Left kidney (tissue), 2 donors: Measurements from ENCODE around the gene SOCS3. TPM values are rescaled to one million over a fixed set of nuclear protein-coding genes. Genes with fewer than 3 reads are reported as not detected.

ENCODE experiments used
- DNase-seq: peaks from one replicate; pipeline ENCODE4 v3.0.0-alpha.2; 2013
- polyA plus RNA-seq: library from polyadenylated mRNA; unstranded; fragments of 120-200 nt; gene quantifications from one replicate; pipeline ENCODE4 v1.2.1, GENCODE V29; 2013; ENCODE audit not compliant: insufficient read length

The SOCS3 gene
- polyA plus RNA-seq, 1 donor: 12.1 TPM

DNA sequence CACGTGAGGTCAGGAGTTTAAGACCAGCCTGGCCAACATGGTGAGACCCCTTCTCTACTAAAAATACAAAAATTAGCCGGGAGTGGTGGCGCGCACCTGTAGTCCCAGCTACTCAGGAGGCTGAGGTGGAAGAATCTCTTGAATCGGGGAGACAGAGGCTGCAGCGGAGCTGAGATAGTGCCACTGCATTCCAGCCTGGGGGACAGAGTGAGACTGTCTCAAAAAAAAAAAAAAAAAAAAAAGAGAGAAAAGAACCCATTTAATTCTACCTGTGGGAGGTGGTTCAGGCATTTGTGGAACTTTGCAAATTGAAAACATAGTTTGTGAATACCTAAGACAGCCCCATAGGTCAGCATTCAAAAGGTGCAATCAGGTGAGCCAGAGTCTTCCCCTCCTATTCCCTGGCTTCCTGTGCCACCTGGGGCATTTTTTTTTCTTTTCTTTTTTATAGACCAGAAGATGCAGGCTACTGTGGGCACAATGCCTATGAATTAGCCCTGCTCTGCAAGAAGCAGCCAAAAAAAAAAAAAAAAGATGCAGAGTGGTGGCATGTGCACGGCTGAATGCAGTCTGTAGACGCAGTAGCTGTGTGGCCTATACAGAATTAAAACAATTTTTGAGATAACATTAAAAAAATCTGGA, 9.1 kb upstream of the SOCS3 start:
- DNase-seq: no peak

DNA sequence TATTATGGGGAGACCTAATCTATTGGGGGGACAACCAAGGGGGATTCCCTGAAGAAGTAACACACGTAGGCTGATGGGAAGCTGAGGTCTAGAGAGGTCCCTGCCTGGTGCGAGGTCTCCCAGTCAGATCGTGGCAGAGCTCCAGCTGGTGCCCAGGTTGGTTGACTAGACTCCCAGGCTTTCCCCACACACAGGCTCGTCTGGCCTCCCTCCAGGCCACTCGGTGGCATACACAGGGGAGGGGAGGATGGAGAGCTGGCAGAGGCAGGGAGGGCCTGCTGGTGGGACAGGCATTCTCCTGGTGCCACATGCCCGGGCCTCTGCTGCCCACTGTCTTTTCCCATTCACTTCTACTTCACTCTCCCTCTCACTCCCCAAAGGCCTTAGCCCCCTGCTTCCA, 8.5 kb upstream of the SOCS3 start:
- no peak for DNase-seq

DNA sequence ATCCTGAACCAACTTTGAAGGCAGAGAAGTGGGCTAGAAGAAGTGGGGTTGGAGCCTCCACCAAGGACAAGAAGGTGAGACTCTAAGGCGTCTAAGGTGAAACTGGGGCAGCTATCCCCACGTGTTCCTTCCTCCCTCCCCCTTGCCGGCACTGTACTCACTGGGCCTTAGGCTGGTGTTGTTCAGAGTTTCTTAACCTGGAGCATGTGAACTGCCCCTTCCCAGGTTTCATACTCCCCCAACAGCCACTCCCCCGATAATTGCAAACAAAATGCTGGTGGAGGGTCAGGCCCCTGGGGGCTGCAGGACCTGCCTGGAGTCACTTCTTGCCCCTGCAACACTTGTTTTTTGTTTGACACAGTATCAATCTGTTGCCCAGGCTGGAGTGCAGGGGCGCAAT, 7.3 kb upstream of the SOCS3 start:
- no peak for DNase-seq

DNA sequence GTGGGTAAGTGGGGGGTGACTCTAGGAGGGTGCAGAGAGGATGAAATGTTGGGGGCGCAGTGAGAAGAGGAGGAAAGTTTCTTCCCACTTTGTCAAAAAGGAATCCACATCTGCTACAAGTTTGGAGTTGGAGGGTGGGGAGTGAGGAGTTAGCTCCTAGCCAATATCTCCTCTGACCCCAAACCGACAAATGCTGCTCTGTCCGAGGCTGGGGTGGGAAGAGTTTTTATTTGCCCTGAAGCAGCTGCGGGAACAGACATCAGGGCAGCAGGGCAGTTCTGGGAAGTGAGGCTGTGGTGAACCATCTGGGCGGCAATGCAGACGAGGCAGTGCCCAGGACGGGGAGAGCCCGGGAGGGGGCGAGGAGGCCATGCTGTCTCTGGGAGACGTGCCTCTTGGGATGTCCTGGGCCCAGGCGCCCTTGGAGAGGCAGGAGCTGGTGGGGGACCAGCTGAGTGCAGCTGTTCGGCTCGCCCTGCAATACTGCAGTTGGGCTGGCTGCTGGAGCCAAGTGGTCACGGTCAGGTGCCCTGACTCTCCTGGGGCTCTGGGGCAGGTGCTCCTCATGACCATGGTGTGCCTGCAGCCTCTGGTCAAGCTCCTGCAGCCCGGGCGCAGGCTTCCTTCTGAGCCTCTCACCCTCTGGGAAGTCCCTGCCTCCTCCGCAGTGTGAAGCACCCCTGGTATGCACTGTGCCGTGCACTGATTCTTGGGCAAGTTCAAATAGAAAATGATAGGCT, 6.4 kb upstream of the SOCS3 start:
- DNase-seq: no peak

DNA sequence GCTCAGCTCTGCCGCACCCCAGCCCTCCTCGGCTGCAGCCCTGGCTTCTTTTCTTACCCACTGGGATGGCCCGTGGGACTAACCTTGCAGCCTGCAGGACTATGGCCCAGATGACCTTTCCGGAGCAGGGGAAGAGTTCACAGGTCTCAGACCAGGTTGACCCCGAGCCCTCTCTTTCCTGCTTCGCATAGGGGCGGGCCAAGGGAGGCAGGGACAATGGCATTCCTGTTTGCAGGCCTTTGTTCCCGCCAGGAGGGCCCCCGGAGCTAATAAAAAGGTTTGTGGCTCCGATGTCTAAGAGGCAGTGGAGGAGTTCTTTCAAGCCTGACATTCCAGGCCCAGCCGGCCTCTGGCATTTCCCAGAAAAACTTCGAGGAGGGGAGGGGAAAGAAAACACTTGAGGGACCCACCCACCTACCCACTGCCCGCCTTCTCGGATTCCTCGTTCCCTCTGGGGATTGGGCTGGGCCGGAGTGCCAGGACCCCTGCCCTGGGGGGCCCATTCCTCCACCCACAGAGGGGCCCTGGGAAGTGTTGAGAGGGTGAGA, 5.8 kb upstream of the SOCS3 start:
- DNase-seq: peak; percentile 89

DNA sequence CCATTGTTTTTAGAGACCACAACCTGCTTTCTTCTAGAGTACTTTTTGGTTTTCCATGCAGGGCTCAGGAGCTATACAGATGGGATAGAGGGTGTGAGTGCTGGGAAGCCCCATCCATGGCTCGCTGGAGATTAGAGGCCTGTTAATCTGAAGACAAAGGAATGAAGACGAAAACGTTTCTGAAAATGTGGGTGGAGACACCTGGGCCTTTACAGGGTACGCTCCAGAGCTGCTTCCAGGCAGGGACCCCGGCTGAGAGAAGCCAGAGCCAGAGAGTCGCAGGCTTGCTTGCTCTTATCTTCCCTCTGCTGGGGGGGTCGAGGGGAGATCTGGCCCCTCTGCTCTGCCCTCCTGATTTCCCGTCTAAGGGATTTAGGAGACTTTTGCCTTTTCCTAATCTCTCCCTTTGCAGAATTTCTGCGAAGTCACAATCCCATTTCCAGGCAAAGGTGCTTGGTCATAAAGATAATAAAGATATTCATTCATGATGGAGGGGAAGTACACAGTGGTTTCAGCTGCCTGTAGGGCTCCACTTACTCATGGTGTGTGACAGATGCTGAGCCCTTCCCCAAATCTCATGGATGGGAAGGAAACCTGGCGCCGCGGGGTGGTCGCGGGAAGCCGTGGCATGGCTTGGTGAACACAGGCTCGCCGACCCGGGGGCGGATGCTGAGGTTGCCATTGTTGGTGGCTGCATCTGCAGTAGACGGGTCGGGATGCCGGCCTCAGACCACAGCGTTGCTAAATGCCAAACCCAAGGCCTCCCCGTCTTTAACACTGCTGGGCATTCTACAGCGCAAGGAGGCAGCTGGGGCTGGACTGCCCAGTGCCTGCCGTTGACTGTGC, 4.8 kb upstream of the SOCS3 start:
- no peak for DNase-seq

DNA sequence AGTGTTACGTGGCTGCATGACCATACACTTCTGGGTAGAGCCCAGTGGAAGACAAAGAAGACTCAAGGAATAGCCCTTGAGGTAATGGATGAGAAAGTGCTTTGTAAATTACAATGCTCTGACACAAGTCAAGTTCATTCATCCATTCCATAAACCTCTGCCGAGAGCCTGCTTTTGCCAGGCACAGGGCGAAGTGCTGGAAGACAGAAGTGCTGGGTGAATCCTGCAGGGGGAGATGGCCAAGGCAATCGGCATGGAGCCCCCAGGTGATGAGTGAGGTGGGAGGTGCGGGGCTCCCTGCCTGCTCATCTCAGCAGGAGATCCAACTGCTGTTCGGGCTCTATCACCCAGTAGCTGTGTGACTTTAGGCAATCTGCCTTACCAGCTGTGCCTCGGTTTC, 2.8 kb upstream of the SOCS3 start:
- no peak for DNase-seq

DNA sequence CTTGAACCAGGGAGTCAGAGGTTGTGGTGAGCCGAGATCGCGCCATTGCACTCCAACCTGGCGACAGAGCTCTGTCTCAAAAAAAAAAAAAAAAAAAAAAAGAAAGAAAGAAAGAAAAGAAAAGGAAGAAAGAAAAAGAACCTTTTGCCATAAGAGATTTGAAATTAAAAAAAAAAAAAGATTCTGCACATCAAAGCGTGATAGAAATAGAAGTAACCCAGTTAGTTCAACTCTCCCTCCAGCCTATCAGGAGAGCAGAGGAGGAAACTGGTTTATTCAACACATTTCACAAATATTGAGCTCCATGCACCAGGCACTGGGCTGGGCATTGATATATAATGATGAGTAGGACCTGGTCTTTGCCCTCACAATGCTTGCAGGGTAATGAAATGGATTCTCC, 2.4 kb upstream of the SOCS3 start:
- DNase-seq: no peak

DNA sequence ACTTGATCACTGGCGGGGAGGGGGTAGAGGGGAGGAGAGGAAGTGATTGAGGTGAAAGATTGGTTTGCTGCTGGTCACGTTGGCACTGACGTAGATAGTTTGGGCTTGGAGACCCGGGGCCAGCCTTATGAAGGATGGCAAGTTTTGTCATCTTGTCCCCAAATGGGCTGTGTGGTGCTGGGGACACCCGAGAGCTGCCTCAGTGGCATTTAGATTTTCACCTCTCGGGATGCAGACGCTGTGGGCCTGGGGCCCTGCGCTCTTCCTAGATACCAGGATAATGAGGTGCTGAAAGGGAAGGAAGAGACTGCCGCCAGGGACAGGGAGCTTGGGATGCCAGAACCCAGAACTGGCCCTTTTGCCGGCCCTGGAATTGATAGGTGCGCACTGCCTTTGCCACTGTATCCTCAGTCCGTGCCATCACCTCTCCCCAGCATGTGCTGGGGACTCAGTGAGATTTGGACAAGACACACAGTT, 1.4 kb upstream of the SOCS3 start:
- no peak for DNase-seq

DNA sequence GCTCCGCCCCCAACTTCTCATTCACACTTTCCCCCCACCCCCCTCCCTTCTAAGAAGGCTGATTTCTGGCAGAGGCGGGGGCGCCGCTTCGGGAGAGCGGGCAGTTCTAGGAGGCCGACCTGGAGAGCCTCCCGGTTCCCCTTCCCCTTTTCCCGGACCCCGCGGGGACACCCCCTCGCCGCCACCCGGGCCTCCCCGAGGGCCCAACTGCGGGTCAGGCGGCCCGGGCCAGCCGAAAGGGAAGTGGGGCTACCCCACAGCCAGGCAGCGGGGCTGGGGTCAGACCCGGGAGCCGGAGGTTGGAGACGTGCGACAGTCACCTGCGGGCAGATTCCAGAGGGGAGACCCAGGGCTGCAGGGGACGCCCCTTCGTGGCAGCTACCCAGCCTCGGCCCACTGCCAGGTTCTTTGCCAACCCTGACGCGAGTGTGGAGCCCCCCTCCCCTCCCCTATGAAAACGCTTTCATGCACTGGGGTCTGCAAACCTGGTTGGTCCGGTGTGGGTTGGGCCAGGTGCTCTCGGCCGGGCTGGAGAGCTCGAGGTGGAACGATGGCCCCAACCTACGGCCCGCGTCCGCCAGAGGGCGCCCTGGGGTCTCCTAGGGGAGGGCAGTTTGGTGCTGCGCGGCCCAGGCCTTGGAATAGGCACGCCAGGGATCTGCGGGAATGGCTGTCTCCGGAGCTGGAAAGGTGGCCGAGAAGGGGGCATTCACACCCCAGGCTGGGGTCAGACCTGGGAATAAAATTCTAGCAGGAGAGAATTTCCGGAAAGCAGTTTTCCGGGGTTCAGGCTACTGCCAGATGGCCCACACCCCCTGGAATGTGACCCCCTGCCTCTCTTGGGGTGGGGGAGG, 721 bp upstream of the SOCS3 start:
- peak; percentile 88 for DNase-seq

DNA sequence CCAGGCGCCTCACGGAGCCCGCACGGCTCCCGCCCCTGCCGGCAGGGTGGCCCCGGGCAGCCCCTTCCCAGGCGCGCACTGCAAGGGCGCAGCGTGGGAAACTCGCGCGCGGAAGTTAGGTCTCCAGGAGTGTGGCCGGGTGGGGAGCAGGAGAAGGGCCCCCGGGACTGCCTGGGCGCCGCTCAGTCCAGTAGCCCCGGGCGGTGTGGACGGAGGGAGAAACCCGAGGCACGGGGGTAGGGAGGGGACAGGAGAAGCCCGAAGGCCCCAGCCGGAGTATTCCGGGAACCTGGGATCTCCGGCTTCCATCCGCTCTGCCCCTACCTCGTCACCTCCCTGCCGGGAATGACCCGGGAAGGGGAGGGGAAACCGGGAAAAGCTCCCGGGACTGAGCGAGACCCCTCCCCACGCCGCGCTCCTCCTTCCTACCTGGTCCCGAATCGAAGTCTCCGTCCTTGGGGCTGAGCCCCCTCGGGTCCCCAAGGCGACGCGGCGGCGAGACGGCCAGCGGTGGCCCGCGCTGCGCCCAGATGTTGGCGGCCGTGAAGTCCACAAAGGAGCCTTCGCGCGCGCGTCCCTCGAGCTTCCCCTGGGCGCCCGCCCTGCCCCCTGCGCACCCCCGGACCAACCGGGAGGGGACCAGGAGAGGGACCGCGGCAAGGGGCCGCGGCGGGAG, 418 bp downstream of the SOCS3 start:
- no peak for DNase-seq

DNA sequence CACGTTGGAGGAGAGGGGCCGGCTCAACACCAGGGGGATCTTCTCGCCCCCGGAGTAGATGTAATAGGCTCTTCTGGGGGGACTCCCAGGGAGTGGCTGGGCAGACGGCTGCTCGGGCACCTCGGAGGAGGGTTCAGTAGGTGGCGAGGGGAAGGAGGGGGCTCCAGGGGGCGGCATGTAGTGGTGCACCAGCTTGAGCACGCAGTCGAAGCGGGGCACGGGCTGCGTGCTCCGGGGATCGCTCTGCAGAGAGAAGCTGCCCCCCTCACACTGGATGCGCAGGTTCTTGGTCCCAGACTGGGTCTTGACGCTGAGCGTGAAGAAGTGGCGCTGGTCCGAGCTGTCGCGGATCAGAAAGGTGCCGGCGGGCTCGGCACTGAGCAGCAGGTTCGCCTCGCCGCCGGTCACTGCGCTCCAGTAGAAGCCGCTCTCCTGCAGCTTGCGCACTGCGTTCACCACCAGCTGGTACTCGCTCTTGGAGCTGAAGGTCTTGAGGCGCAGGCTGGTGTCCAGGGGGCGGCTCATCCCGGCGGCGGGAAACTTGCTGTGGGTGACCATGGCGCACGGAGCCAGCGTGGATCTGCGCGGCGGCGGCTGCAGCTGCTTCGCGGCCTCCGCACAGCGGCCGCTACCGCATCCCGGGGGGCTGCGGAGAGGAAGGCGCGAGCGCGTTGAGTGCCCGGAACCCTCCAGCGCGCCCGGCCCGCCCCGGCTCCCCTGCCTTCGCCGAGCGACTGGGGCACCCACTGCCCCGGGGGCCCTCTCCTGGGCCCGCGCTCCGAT, 1.1 kb downstream of the SOCS3 start:
- no peak for DNase-seq

DNA sequence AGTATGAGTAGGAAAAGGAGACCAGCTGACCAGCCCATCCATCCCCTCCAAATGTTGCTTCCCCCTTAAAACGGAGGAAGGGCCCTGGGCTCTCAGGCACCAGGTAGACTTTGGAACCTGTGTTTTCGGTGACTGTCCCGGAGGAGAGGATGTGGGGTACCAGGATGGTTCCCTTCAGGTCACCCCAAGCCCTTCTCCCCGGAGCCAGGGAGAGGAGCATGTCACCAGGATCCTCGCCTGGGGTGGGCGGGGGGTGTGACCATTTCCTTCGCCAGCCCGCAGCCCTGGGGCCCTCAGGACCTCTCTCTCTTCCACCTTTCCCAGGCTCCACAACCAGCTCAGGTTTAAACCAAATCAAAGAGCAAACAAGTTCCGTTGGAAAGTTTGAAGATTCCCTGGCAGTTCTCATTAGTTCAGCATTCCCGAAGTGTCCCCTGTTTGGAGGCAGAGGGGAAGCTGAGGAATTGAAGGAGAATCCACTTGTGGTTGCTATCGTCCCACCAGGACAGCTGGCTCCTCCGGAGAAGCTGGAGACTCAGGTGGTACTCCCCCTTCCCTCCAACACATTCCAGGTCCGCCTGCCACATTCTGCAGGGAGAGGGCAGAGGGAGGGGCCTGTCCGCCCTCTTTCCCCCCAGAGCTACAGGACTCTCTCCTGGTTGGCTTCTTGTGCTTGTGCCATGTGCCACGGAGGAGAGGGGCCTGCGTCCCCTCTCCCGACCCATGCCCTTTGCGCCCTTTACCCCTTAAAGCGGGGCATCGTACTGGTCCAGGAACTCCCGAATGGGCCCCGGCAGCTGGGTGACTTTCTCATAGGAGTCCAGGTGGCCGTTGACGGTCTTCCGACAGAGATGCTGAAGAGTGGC, 2.0 kb downstream of the SOCS3 start:
- no peak for DNase-seq

DNA sequence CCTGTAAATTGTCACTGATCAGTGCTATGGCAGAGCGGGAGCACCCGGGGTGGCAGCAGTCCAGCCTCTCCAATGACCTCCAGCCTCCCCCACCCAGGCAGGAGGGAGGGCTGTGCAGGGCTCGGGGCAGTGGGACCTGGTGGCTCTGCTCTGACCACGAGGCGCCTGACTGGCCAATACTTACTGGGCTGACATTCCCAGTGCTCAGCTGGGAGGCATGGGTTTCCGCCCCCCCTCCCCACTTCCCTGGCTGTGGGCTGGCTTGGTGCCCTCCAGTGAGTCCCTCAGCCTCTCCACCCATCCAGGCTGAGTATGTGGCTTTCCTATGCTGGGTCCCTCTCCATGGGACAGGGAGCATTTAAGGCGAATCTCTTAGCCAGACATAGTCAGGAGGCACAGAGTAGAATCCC, 2.7 kb downstream of the SOCS3 start:
- no peak for DNase-seq

DNA sequence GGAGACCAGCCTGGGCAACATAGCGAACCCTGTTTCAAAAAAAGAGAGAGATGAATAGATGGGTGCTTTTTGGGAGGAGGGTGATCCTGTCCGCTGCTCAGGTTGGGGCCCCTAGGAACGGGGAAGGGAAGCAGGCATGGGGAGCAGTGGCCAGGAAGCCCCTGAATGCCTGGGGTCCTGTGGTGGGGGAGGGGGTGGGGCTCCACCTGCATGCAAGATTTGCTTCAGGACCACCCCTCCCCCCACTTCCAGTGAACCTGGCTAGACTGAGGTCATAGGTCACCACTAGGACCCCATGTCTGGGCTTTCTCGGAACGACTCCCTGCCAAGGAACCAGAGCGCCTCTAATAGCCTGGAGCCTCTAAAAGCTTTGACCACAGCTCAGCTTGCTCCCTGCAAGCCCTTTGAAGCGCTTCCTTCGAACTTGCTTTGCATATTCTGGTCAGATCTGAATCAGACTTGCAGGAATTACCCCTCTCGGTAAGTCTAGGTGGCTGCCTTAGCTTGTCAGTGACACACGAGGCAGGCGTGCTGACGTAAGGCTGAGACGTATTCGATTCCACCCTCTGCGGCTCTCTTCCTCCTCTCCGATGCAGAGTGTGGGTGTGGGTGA, 3.7 kb downstream of the SOCS3 start:
- no peak for DNase-seq

DNA sequence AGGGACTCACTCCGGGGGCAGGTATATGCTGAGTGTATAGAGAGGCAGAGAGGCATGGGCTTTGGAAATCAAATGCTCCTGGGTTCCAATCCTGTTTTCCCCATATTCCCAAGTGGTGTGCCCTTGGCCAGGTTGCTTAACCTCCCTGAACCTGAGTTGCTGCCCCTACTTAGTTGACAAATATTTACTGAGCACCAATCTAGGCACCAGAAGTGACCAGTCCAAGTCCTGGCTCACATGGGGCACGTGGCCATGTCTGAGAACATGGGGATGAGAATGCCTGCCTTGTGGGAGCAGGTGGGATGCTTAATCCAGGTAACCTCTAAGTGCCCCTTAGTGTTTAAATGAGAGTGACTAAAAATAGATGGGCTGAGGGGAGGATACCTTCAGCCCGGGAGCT, 4.2 kb downstream of the SOCS3 start:
- DNase-seq: no peak

DNA sequence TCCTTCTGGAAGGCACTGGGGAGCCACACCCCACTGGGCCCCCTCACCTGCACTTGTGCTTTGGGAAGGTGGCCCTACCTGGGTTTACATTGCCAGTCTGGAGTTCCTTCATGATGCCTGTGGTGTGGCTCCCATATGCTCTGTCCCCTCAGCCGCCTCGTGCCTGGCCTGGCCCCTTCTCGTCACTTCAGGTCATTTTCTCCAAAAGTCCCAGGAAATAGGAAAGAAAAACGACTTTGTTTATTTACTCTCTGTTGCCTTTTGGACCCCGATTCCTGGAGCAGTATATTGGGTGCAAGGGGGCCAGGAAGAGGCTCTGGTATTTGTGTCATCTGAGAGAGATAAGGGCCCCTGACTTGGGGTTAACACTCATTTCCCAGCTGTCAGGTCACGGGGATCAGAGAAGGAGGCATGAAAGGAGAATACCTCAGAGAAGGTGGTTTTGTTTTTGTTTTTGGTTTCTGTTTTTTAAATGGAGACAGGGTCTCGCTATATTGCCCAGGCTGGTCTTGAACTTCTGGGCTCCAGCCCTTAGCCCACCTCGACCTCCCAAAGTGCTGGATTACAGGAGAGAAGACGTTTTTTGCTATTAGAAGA, 4.7 kb downstream of the SOCS3 start:
- no peak for DNase-seq

DNA sequence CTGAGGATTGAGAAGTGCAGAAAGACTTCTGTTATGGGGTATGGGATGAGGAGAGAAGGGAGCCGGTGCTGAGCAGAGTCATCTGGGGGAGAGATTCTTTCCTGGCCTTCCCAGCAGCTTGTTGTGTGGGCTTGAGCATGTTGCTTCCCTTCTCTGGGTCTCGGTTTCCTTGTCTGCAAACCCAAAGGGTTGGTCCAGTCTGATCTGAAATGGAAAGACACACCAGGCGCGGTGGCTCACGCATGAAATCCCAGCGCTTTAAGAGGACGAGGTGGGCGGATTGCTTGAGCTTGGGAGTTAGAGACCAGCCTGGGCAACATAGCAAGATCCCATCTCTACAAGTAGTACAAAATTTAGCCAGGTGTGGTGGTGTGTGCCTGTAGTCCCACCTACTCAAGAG, 6.0 kb downstream of the SOCS3 start:
- no peak for DNase-seq
